Measurements from ENCODE around the gene CD36.

DNA sequence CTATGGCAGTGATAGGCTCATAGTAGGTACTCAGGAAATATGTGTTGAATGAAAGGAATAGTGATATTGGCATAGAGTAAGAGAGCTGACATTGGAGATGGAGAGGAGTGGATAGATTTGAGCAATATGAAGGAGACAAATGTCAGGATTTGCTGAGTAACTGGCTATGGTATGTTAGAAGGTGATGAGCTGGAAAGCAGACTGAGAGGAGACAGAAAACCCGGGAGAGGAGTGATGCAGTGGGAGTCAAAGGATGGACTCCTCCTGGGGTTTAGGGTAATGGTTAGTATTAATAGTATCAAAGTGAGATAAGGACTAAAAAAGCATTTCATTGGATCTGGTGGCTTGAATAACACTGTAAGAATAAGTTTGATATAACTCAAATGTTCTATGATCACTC is 64.8 kb downstream of the CD36 start:
- TF ChIP-seq POLR2AphosphoS5 (IDR thresholded peaks at IDR 0.05; ENCODE audit: low read depth, low read length): no peak
- TF ChIP-seq SPI1 (IDR thresholded peaks at IDR 0.05; ENCODE audit: low read depth, low read length): no peak
- no peak for TF ChIP-seq POLR2A (IDR thresholded peaks at IDR 0.05; ENCODE audit: low read depth, low read length)
- no peak for TF ChIP-seq TAF1 (IDR thresholded peaks at IDR 0.05; ENCODE audit: low read depth, low read length)

All from GM12891 (cell line).